HG02610 (cell line): ENCODE measurements around the gene NPC1.
"Not testable (repeated sequence)": the region's sequence is repeated elsewhere in the genome, so short reads cannot be mapped to it uniquely, and the experiment has no call there.

Experiments used
- ATAC-seq: cut with Tn5 transposase; IDR thresholded peaks from one replicate; pipeline ENCODE4 v1.9.1; 2021; ENCODE audit warnings: mild to moderate bottlenecking, moderate library complexity; ENCODE audit not compliant: unreplicated experiment

The NPC1 gene

DNA sequence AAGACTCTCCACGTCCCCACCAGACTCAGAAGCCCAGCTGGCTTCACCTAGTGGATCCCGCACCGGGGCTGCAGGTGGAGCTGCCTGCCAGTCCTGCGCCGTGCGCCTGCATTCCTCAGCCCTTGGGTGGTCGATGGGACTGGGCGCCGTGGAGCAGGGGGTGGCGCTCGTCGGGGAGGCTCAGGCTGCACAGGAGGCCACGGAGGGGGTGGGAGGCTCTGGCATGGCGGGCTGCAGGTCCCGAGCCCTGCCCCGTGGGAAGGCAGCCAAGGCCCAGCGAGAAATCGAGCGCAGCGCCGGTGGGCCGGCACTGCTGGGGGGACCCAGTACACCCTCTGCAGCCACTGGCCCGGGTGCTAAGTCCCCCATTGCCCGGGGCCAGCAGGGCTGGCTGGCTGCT lies 8.8 kb downstream of the NPC1 start:
- not testable (repeated sequence) for ATAC-seq

DNA sequence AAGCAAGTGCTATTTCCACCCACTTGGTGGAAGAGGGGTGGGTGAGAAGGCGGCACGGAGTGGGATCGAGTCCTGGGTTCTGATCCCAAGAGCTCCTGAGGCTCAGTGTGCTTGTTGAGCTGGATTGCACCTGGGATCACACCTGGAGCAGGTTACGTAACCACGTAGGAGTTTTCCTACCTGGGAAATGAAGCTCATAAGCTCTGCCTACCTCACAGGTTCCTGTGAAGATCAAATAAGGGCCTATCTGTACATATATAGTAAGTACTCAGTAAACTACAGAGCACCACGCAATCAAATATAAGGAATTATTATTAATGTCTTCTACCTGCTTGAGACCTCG lies 11.0 kb downstream of the NPC1 start:
- ATAC-seq = no peak

DNA sequence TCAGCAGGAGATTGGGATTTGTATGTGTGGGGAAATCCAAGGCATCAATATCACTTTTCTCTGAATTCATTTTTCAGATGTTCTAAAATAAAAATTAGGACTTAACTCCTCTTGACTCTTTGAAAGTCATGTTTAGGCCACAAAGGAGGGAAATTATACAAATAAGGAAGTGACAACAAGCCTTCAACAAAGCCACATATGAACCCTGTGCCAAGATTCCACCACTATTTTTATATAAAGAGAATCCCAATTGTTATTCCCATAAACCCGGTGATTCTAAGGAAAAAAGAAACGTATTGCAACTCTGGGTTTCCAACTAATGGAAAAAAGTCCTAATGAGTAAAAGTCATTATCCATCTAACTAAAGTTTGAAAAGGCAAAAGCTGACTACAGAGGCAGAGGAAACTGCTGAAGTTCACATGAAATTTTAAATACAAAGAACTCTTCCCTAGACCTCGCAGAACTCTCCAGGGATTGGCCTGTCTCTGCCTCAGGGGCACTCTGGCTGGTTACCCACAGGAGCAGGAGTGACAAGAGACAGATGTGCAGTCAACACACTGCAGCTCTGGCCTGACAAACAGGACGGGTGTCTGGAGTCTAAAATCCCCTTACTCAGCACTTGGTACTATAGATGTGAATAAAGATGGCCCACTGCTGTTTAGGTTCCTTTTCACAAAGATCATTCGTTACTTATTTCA lies 11.5 kb downstream of the NPC1 start:
- no peak for ATAC-seq

DNA sequence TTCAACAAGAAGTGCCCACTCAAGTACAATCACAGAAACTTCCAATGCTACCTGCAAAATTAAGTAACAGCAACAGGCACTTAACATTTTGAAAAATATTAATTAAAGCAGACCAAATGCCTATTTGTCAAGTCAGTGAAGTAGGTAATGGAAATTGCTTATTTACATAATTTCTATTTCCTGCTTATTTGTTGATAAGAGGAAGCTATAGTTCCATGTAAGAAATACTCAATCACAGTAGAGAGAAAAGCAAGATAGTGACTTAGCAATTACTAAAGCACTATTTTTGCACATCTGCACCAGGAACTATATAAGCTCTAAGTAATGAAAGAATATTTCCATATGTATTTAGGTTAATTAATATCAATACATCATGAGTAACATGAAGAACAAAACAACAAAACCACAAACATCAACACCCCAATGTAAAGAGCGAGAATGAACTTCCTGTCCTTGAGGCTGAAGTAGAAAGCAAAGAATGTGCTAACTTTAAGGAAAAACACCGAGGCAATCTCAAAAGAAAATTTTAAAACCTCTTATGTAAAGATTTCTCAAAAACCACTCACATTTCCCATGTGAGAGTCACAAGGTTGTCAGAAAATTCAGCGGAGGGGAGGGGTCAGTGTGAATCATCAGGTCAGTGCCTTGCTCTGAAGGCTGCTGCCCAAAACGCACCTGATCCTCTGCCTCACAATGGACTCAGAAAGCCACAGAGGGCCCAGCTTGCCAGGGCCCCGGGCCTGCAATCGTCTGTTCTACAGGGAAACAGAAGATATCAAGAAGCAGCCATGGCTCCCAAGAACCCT lies 12.5 kb downstream of the NPC1 start:
- peak; percentile 44 for ATAC-seq

GRCh38 chr18:23573020-23573419 lies 13.3 kb downstream of the NPC1 start:
- no peak for ATAC-seq

GRCh38 chr18:23572570-23572969 lies 13.7 kb downstream of the NPC1 start:
- no peak for ATAC-seq

DNA sequence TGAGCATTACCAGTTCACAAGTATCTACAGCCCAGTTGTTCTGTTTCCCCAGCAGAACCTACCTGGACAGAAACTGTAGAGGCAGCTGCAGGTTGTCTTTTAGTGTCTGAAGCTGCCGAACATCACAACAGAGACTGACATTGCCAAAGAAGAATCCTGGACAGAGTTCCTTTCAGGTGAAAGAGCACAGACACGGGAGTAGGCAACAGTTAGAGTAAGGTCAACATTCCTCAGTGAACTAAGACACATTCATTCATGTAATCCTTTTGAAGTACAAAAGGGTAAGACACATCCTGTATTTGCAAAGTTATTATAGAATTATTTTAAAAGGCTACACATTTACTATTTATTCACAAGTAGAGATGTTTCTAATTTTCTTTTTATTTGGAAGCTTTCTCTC lies 14.3 kb downstream of the NPC1 start:
- ATAC-seq = no peak

DNA sequence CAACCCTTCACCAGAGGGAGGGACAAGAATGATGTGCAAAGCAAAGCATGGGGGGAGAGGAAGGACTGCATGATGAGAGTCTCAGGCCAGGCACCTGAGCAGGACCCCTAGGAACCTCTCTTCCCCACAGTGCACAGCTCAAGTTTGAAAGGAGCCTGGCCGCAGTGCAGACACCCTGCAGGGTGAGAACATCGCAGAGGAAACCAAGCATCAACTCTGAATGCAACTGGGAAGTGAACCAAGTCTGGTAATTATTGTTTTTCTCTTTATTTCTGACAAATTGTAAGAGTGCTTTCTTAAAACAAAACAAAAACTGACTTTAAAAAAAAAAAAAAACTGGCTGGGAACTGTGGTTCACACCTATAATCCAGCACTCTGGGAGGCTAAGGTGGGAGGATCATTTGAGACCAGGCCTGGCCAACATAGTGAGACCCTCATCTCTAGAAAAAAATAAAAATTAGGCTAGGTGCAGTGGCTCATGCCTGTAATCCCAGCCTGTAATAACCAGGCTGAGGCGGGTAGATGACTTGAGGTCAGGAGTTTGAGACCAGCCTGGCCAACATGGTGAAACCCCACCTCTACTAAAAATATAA lies 15.3 kb downstream of the NPC1 start:
- no peak for ATAC-seq

- ATAC-seq = no peak
Observed at GRCh38 chr18:23569299-23570063, 16.8 kb downstream of the NPC1 start.

- no peak for ATAC-seq
Observed at GRCh38 chr18:23568281-23569138, 17.8 kb downstream of the NPC1 start.

GRCh38 chr18:23567671-23568070 lies 18.6 kb downstream of the NPC1 start:
- ATAC-seq = no peak

- no peak for ATAC-seq
Observed at GRCh38 chr18:23565916-23566547, 20.3 kb downstream of the NPC1 start.

DNA sequence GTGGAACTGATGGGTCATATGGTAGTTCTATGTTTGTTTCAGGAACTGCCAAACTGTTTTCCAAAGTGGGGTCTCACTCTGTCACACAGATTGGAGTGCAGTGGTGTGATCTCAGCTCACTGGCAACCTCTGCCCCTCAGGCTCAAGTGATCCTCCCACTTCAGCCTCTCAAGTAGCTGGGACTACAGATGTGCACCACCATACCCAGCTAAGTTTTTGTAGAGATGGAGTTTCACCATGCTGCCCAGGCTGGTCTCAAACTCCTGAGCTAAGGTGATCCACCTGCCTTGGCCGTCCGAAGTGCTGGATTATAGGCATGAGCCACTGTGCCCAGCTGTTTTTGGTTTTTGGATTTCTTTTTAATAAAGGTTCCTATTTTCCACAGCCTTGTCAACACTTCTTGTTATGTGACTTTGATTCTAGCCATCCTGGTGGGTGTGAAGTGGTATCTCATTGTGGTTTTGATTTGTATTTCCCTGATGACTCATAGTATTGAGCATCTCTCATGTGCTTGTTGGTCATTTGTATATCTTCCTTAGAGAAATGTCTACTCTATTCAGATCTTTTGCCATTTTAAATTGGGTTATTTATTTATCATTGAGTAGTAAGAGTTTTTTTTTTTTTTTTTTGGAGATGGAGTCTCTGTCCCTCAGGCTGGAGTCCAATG lies 22.8 kb downstream of the NPC1 start:
- ATAC-seq = no peak

DNA sequence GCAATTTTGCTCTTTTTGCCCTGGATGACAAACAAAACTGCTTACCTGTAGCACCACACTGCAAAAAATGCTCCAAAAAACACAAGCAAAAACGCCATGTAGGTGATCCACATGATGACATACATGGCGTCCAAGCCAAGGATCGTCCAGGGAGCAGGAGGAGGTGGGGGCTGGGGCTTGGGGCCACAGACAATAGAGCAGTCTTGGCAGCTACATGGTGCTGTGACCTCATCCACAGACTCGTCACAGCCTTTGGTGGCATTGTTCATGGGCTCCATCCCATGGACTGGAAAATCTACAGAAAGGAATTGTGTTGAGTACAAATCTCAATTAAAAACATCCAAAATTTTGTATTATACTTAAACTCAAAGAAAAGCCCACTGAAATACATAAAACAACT lies 26.1 kb downstream of the NPC1 start:
- no peak for ATAC-seq

DNA sequence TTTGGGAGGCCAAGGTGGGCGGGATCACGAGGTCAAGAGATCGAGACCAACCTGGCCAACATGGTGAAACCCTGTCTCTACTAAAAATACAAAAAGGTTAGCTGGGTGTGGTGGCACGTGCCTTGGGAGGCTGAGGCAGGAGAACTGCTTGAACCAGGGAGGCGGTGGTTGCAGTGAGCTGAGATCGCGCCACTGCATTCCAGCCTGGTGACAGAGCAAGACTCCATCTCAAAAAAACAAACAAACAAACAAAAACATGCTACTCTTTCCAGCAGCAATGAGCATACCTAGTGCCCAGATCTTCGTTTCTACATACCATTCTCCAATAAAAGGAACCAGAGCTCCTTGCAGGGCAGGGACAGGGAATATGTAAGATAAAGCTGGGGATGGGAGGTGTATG lies 28.8 kb downstream of the NPC1 start:
- ATAC-seq = not testable (repeated sequence)

GRCh38 chr18:23556145-23556780 lies 30.0 kb downstream of the NPC1 start:
- no peak for ATAC-seq

DNA sequence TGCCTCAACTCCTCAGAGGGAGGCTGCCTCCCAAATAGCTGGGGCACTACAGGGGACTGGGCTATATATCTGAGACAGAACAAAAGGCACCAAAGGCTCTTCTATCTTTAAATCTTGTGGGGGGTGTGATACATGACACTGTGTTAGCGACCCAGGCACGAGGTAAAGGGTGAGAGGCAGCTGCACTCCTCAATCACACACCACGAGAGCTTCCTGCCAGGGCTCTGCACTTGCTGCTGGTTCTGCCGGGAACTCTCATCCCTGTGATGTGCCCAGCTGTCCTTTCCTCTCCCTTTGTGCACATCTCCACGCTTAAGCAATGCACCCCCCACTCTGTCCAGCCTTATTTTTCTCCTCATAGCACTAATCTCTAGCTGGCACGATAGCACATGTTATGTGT lies 32.4 kb downstream of the NPC1 start:
- no peak for ATAC-seq

DNA sequence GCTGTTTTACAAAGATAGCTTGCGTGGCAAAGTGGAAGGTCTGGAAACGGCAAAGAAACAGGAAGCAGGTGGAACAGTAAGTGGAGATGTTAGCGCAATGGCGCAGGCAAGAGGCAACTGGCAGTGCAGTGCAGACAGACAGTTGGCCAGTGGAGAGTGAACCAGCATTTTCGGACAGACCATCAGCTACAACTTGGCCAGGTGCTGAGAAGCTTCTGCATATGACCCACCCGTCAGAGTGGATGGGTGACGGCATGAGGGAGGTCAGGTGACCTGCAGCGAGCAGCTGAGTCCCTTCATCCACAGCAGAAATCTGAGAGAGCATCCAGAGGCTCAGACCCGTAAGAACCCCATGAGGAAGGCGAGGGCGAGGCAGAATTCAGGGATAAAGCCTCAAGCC lies 33.8 kb downstream of the NPC1 start:
- no peak for ATAC-seq

DNA sequence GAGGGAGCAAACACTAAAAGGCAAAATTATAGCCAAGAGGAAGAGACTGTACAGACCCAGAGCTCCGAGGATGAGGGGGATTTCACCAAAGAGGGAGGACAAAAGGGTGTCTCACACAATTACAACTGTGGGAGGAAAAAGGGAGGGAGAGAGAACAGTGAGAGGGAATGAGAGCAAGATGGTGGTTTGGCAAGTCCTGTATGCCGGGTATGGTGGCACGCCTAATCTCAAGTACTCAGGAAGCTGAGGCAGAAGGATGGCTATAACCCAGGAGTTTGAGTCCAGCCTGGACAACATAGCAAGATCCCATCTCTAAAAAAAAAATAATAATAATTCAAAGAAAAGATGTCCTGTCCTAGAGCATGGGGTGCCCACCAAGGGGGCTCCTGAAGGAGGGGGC lies 34.3 kb downstream of the NPC1 start:
- no peak for ATAC-seq
